ENCODE measurements around the gene SMAD4.
"Not testable (repeated sequence)": the region's sequence is repeated elsewhere in the genome, so short reads cannot be mapped to it uniquely, and the experiment has no call there.

Gene SMAD4

GRCh38 chr18:51082571-51083267, 52.7 kb downstream of the SMAD4 start:
- POLR2A ChIA-PET = interaction anchor here (0.5 kb wide), 1 partner anchor 542 kb away, joined by 3 read pairs; no protein-coding TSS in a partner anchor
- CTCF ChIA-PET = interaction anchor here (1.1 kb wide), 1 partner anchor 12 kb away, joined by 3 read pairs; no protein-coding TSS in a partner anchor
- TF ChIP-seq CTCF (IDR thresholded peaks at IDR 0.05; ENCODE audit: control extremely low read depth, extremely low read depth, low read depth, missing control alignments) = no peak
- no peak for DNase-seq (ENCODE audit: extremely low spot score)

GRCh38 chr18:51083398-51083797, 53.4 kb downstream of the SMAD4 start:
- no peak for TF ChIP-seq CTCF (IDR thresholded peaks at IDR 0.05; ENCODE audit: control extremely low read depth, extremely low read depth, low read depth, missing control alignments)
- no peak for DNase-seq (ENCODE audit: extremely low spot score)
- CTCF ChIA-PET = interaction anchor here (1.3 kb wide), 1 partner anchor 17 kb away, joined by 4 read pairs; no protein-coding TSS in a partner anchor
- POLR2A ChIA-PET = no interaction called here

GRCh38 chr18:51088410-51088809, 58.4 kb downstream of the SMAD4 start:
- CTCF ChIA-PET = interaction anchor here (0.9 to 1.2 kb wide), 2 partner anchors 37 to 580 kb away, joined by 3 read pairs; no protein-coding TSS in a partner anchor
- POLR2A ChIA-PET = no interaction called here
- DNase-seq (ENCODE audit: extremely low spot score) = no peak
- no peak for TF ChIP-seq CTCF (IDR thresholded peaks at IDR 0.05; ENCODE audit: control extremely low read depth, extremely low read depth, low read depth, missing control alignments)

- no peak for DNase-seq (ENCODE audit: extremely low spot score)
- ChIA-PET POLR2A (no interaction called here), CTCF (interaction anchor here (0.7 to 2.5 kb wide), 5 partner anchors 9 to 38 kb away, joined by 3 to 6 read pairs (median 3); no protein-coding TSS in a partner anchor)
- no peak for TF ChIP-seq CTCF (IDR thresholded peaks at IDR 0.05; ENCODE audit: control extremely low read depth, extremely low read depth, low read depth, missing control alignments)
These were observed 59.7 kb downstream of the SMAD4 start for GRCh38 chr18:51089691-51090090.

GRCh38 chr18:51091270-51091669, 61.3 kb downstream of the SMAD4 start:
- TF ChIP-seq CTCF (IDR thresholded peaks at IDR 0.05; ENCODE audit: control extremely low read depth, extremely low read depth, low read depth, missing control alignments) = no peak
- POLR2A ChIA-PET = no interaction called here
- no peak for DNase-seq (ENCODE audit: extremely low spot score)
- CTCF ChIA-PET = interaction anchor here (2.5 kb wide), 1 partner anchor 16 kb away, joined by 6 read pairs; no protein-coding TSS in a partner anchor

- TF ChIP-seq CTCF (IDR thresholded peaks at IDR 0.05; ENCODE audit: control extremely low read depth, extremely low read depth, low read depth, missing control alignments) = no peak
- DNase-seq (ENCODE audit: extremely low spot score) = no peak
- POLR2A ChIA-PET = no interaction called here
- CTCF ChIA-PET = no interaction called here
These were observed 62.1 kb downstream of the SMAD4 start for GRCh38 chr18:51092117-51092516.

GRCh38 chr18:51092967-51093366, 63.0 kb downstream of the SMAD4 start:
- POLR2A ChIA-PET; DNase-seq (ENCODE audit: extremely low spot score): not testable (repeated sequence)

More at GRCh38 chr18:51092967-51093366, 63.0 kb downstream of the SMAD4 start:
- CTCF ChIA-PET = not testable (repeated sequence)

All from GM10248 (cell line).